ENCODE measurements around the gene MED12L. TPM values are rescaled to one million over a fixed set of nuclear protein-coding genes. Genes with fewer than 3 reads are reported as not detected.

The MED12L gene
- total RNA-seq, 1 donor from 2014 or later, result 0.32 TPM

- ATAC-seq, result no peak
Observed at GRCh38 chr3:151264605-151265004, 179.1 kb downstream of the MED12L start.

GRCh38 chr3:151265166-151265565 lies 179.7 kb downstream of the MED12L start:
- no peak for ATAC-seq

GRCh38 chr3:151265866-151266265 lies 180.4 kb downstream of the MED12L start:
- ATAC-seq, result peak; percentile 55

- ATAC-seq, result no peak
Observed at GRCh38 chr3:151267066-151267465, 181.6 kb downstream of the MED12L start.

- no peak for ATAC-seq
Observed at GRCh38 chr3:151268267-151269235, 183.1 kb downstream of the MED12L start.

- no peak for ATAC-seq
Observed at GRCh38 chr3:151269631-151270030, 184.2 kb downstream of the MED12L start.

- no peak for ATAC-seq
Observed at GRCh38 chr3:151275091-151275490, 189.6 kb downstream of the MED12L start.

- no peak for ATAC-seq
Observed at GRCh38 chr3:151276038-151276686, 190.7 kb downstream of the MED12L start.

GRCh38 chr3:151276687-151277042 lies 191.2 kb downstream of the MED12L start:
- no peak for ATAC-seq

- no peak for ATAC-seq
Observed at GRCh38 chr3:151278230-151278629, 192.8 kb downstream of the MED12L start, which contains the start of gene P2RY14. Gene P2RY14, minus strand, starts transcription at chr3:151278542. Its CDS starts 64,226 bp downstream, at chr3:151214316.

- ATAC-seq, result no peak
Observed at GRCh38 chr3:151281671-151282324, 196.3 kb downstream of the MED12L start.

- ATAC-seq, result peak; percentile 79
Observed at GRCh38 chr3:151282921-151283320, 197.5 kb downstream of the MED12L start.

- no peak for ATAC-seq
Observed at GRCh38 chr3:151283387-151283786, 197.9 kb downstream of the MED12L start.

- ATAC-seq, result peak; percentile 45
Observed at GRCh38 chr3:151283907-151284461, 198.5 kb downstream of the MED12L start.

- no peak for ATAC-seq
Observed at GRCh38 chr3:151285940-151286339, 200.5 kb downstream of the MED12L start.

- no peak for ATAC-seq
Observed at GRCh38 chr3:151289445-151289844, 204.0 kb downstream of the MED12L start.

- no peak for ATAC-seq
Observed at GRCh38 chr3:151290673-151291072, 205.2 kb downstream of the MED12L start.

- ATAC-seq, result no peak
Observed at GRCh38 chr3:151293127-151293526, 207.7 kb downstream of the MED12L start.

- no peak for ATAC-seq
Observed at GRCh38 chr3:151296226-151296625, 210.8 kb downstream of the MED12L start.

- no peak for ATAC-seq
Observed at GRCh38 chr3:151297429-151297828, 212.0 kb downstream of the MED12L start.

- ATAC-seq, result no peak
Observed at GRCh38 chr3:151299006-151299405, 213.5 kb downstream of the MED12L start.

- ATAC-seq, result no peak
Observed at GRCh38 chr3:151300539-151300938, 215.1 kb downstream of the MED12L start.

GRCh38 chr3:151301787-151302186 lies 216.3 kb downstream of the MED12L start:
- ATAC-seq, result peak; percentile 55

All from esophagus mucosa (tissue), 1 donor.